ENCODE measurements around the gene LYSET.
"Not testable (repeated sequence)": the region's sequence is repeated elsewhere in the genome, so short reads cannot be mapped to it uniquely, and the experiment has no call there.

Gene LYSET

GRCh38 chr14:93184391-93185348 lies at the start of gene LYSET, which contains the start of gene MOAP1:
LYSET (plus strand) TSS chr14:93185317; CDS start chr14:93185406, 89 bp downstream.
MOAP1 (minus strand) TSS chr14:93184897; CDS start chr14:93184242, 655 bp downstream.
- DNase-seq (ENCODE audit: low spot score): peak; percentile 85

GRCh38 chr14:93135399-93135798 lies 49.7 kb upstream of the LYSET start:
- DNase-seq (ENCODE audit: low spot score): no peak

- no peak for DNase-seq (ENCODE audit: low spot score)
These were observed 49.1 kb upstream of the LYSET start for GRCh38 chr14:93136009-93136408.

GRCh38 chr14:93136508-93136907 lies 48.6 kb upstream of the LYSET start:
- DNase-seq (ENCODE audit: low spot score): not testable (repeated sequence)

- no peak for DNase-seq (ENCODE audit: low spot score)
These were observed 47.3 kb upstream of the LYSET start for GRCh38 chr14:93137864-93138263.

- DNase-seq (ENCODE audit: low spot score): no peak
These were observed 42.1 kb upstream of the LYSET start for GRCh38 chr14:93142854-93143652.

GRCh38 chr14:93146119-93146518 lies 39.0 kb upstream of the LYSET start:
- no peak for DNase-seq (ENCODE audit: low spot score)

- DNase-seq (ENCODE audit: low spot score): no peak
These were observed 36.1 kb upstream of the LYSET start for GRCh38 chr14:93148979-93149378.

- DNase-seq (ENCODE audit: low spot score): no peak
These were observed 34.6 kb upstream of the LYSET start for GRCh38 chr14:93150227-93151208.

GRCh38 chr14:93153121-93153520 lies 32.0 kb upstream of the LYSET start:
- no peak for DNase-seq (ENCODE audit: low spot score)

- no peak for DNase-seq (ENCODE audit: low spot score)
These were observed 29.4 kb upstream of the LYSET start for GRCh38 chr14:93155667-93156066.

GRCh38 chr14:93156693-93157369 lies 28.3 kb upstream of the LYSET start:
- DNase-seq (ENCODE audit: low spot score): no peak

GRCh38 chr14:93158349-93158748 lies 26.8 kb upstream of the LYSET start:
- not testable (repeated sequence) for DNase-seq (ENCODE audit: low spot score)

- DNase-seq (ENCODE audit: low spot score): not testable (repeated sequence)
These were observed 25.3 kb upstream of the LYSET start for GRCh38 chr14:93159625-93160352.

- DNase-seq (ENCODE audit: low spot score): no peak
These were observed 24.7 kb upstream of the LYSET start for GRCh38 chr14:93160353-93160801.

GRCh38 chr14:93161411-93161940 lies 23.6 kb upstream of the LYSET start:
- DNase-seq (ENCODE audit: low spot score): no peak

GRCh38 chr14:93163564-93163963 lies 21.6 kb upstream of the LYSET start:
- no peak for DNase-seq (ENCODE audit: low spot score)

- not testable (repeated sequence) for DNase-seq (ENCODE audit: low spot score)
These were observed 19.5 kb upstream of the LYSET start for GRCh38 chr14:93165271-93166265.
